IMR-90 (cell line): Measurements from ENCODE around the gene DPH2. TPM values are rescaled to one million over a fixed set of nuclear protein-coding genes. Genes with fewer than 3 reads are reported as not detected.

ENCODE experiments used
- ATAC-seq: fragments of 200-7000 bp; cut with Tn5 transposase; 2 replicates; pipeline ENCODE4 v1.9.1; 2020; ENCODE audit warnings: low read depth, mild to moderate bottlenecking, moderate library complexity
- BruUV-seq: library from RNA; stranded (reverse); fragments of 400-500 nt; replicated peaks from 2 replicates; lab custom pipeline; 2021; lab: Mats Ljungman, UMichigan
- CTCF ChIA-PET: fragments of 300-600 bp; formaldehyde crosslinking; extraction: SDS; loops from one replicate; lab custom pipeline; 2021; ENCODE audit warnings: antibody characterized with exemption; lab: Yijun Ruan, JAX
- POLR2A ChIA-PET: fragments of 300-600 bp; sonication (Branson Sonifier 250); formaldehyde crosslinking; loops from one replicate; lab custom pipeline; 2022; ENCODE audit warnings: antibody characterized with exemption; ENCODE audit not compliant: unreplicated experiment; lab: Charles Lee
- DNase-seq: peaks from one replicate; pipeline ENCODE4 v3.0.0; 2013
- H2AFZ ChIP-seq: replicated peaks from 2 replicates; pipeline ENCODE3; 2013; ENCODE audit warnings: low read length, mild to moderate bottlenecking; ENCODE audit not compliant: poor library complexity
- H2AK5ac ChIP-seq: 2 replicates; pipeline ENCODE4 v1.6.1; 2013; ENCODE audit warnings: low read depth, low read length, inconsistent platforms
- H2AK9ac ChIP-seq: replicated peaks from 2 replicates; pipeline ENCODE3; 2013; ENCODE audit warnings: mild to moderate bottlenecking, low read depth, low read length, moderate library complexity; ENCODE audit not compliant: poor library complexity
- H2BK120ac ChIP-seq: 2 replicates; pipeline ENCODE4 v1.6.1; 2013; ENCODE audit warnings: low read depth, low read length, inconsistent platforms
- H2BK15ac ChIP-seq: 3 replicates; pipeline ENCODE4 v1.6.1; 2013; ENCODE audit warnings: low read depth, low read length, inconsistent platforms
- H2BK20ac ChIP-seq: 2 replicates; pipeline ENCODE4 v1.6.1; 2013; ENCODE audit warnings: low read depth, mild to moderate bottlenecking, inconsistent platforms, low read length, moderate library complexity
- H2BK5ac ChIP-seq: 2 replicates; pipeline ENCODE4 v1.6.1; 2013; ENCODE audit warnings: mild to moderate bottlenecking, low read depth, low read length, inconsistent platforms; ENCODE audit not compliant: poor library complexity, severe bottlenecking
- H3K14ac ChIP-seq: replicated peaks from 2 replicates; pipeline ENCODE4 v1.6.1; 2013; ENCODE audit warnings: low read depth, low read length, inconsistent platforms
- H3K18ac ChIP-seq: 2 replicates; pipeline ENCODE4 v1.6.1; 2013; ENCODE audit warnings: low read depth, low read length, control low read depth
- H3K23ac ChIP-seq: 2 replicates; pipeline ENCODE4 v1.6.1; 2013; ENCODE audit warnings: low read depth, low read length, inconsistent platforms
- H3K27ac ChIP-seq: 2 replicates; pipeline ENCODE4 v1.5.1; 2013; ENCODE audit warnings: mild to moderate bottlenecking, control low read depth, low read length; ENCODE audit not compliant: insufficient read depth
- H3K27me3 ChIP-seq: 2 replicates; pipeline ENCODE4 v1.6.1; 2013; ENCODE audit warnings: low read length; ENCODE audit not compliant: control insufficient read depth, insufficient read depth
- H3K36me3 ChIP-seq: 2 replicates; pipeline ENCODE4 v1.6.1; 2013; ENCODE audit warnings: low read length, mixed read lengths; ENCODE audit not compliant: control insufficient read depth, insufficient read depth
- H3K4ac ChIP-seq: 2 replicates; pipeline ENCODE4 v1.6.1; 2013; ENCODE audit warnings: low read depth, low read length, inconsistent platforms
- H3K4me1 ChIP-seq: 2 replicates; pipeline ENCODE4 v1.6.1; 2013; ENCODE audit warnings: low read length, mixed read lengths; ENCODE audit not compliant: control insufficient read depth, insufficient read depth
- H3K4me2 ChIP-seq: 2 replicates; pipeline ENCODE4 v1.6.1; 2013; ENCODE audit warnings: low read depth, mild to moderate bottlenecking, control low read depth, low read length, moderate library complexity
- H3K4me3 ChIP-seq: 2 replicates; pipeline ENCODE4 v1.5.1; 2013; ENCODE audit warnings: low read depth, mild to moderate bottlenecking, control low read depth, low read length, moderate library complexity; ENCODE audit not compliant: insufficient read depth
- H3K56ac ChIP-seq: 2 replicates; pipeline ENCODE4 v1.6.1; 2013; ENCODE audit warnings: low read length, inconsistent platforms; ENCODE audit not compliant: insufficient read depth; ENCODE audit errors: extremely low read depth
- H3K79me1 ChIP-seq, 2 experiments: 2 replicates each; pipeline ENCODE4 v1.6.1; 2013; ENCODE audit warnings: low read length in 2 of 2, inconsistent platforms in 1 of 2, low read depth in 1 of 2
- H3K9ac ChIP-seq: 2 replicates; pipeline ENCODE4 v1.6.1; 2013; ENCODE audit warnings: low read depth, low read length, control low read depth
- H3K9me1 ChIP-seq: 2 replicates; pipeline ENCODE4 v1.6.1; 2013; ENCODE audit warnings: low read length, inconsistent platforms; ENCODE audit not compliant: insufficient read depth
- H3K9me3 ChIP-seq: 2 replicates; pipeline ENCODE4 v1.6.1; 2013; ENCODE audit warnings: low read length; ENCODE audit not compliant: control insufficient read depth, insufficient read depth
- H4K20me1 ChIP-seq: 2 replicates; pipeline ENCODE4 v1.6.1; 2013; ENCODE audit warnings: low read length, inconsistent platforms; ENCODE audit not compliant: insufficient read depth
- H4K5ac ChIP-seq: 2 replicates; pipeline ENCODE4 v1.6.1; 2013; ENCODE audit warnings: mild to moderate bottlenecking, low read depth, low read length, control low read depth
- H4K8ac ChIP-seq, 2 experiments: 2 replicates each; pipeline ENCODE4 v1.6.1; 2013; ENCODE audit warnings: low read depth in 2 of 2, low read length in 2 of 2, control low read depth in 1 of 2, inconsistent platforms in 1 of 2
- H4K91ac ChIP-seq: 2 replicates; pipeline ENCODE4 v1.6.1; 2013; ENCODE audit warnings: low read depth, low read length, inconsistent platforms; ENCODE audit not compliant: insufficient read depth
- CEBPB ChIP-seq: IDR thresholded peaks from 2 replicates; pipeline ENCODE4 v1.6.1; 2012; ENCODE audit warnings: low read depth, low read length, improper control_type of control experiment
- CTCF ChIP-seq: conservative IDR thresholded peaks from 2 replicates; pipeline ENCODE4 v1.5.1; 2012; ENCODE audit warnings: mild to moderate bottlenecking, low read depth, low read length, improper control_type of control experiment
- MXI1 ChIP-seq: IDR thresholded peaks from 2 replicates; pipeline ENCODE4 v1.6.1; 2012; ENCODE audit warnings: low read depth, mild to moderate bottlenecking, low read length, moderate library complexity, borderline replicate concordance
- RCOR1 ChIP-seq: IDR thresholded peaks from 2 replicates; pipeline ENCODE4 v1.6.1; 2012; ENCODE audit warnings: mild to moderate bottlenecking, low read length, improper control_type of control experiment; ENCODE audit not compliant: insufficient replicate concordance
- WGBS, 2 experiments: methylation state at CpG; one replicate each; pipeline versions ENCODE4 v1.1.5 to v1.1.7; 2013; ENCODE audit warnings: missing lambda C conversion rate in 2 of 2; ENCODE audit not compliant: insufficient read length in 1 of 2; ENCODE audit errors: extremely low coverage in 2 of 2; 5-methylcytosine and 5-hydroxymethylcytosine counted together
- dilution Hi-C: fragments of 300-500 bp; cut with HindIII; formaldehyde crosslinking; loops from one replicate; pipeline ENCODE4 v1.14.3; 2018; ENCODE audit warnings: low sequenced_read_pairs; ENCODE audit not compliant: unreplicated experiment
- in situ Hi-C: fragments of 300-500 bp; cut with MboI; formaldehyde crosslinking; loops from 3 replicates; pipeline ENCODE4 v1.14.3; 2019; ENCODE audit warnings: low sequenced_read_pairs, inconsistent platforms, mixed read lengths
- intact Hi-C: fragments of 100-400 bp; cut with micrococcal nuclease; formaldehyde crosslinking; loops from 2 replicates; pipeline ENCODE4 v1.10.0; 2022
- polyA plus RNA-seq, 3 experiments: library from polyadenylated mRNA; depleted of rRNA; stranded (reverse); fragments of >200 nt; gene quantifications; 2 replicates each; pipeline ENCODE4 v1.2.3, GENCODE V29; 2012; ENCODE audit warnings: low replicate concordance in 1 of 3
- total RNA-seq: library from RNA; depleted of rRNA; stranded (reverse); fragments of >200 nt; gene quantifications from 2 replicates; pipeline ENCODE4 v1.2.3, GENCODE V29; 2012
- TF ChIP-seq, protein P1 (sequence below): fragments of 150-350 bp; IDR thresholded peaks from 2 replicates; pipeline ENCODE4 v1.6.1; 2016; ENCODE audit warnings: low read depth, mild to moderate bottlenecking, low read length, moderate library complexity, borderline replicate concordance

The DPH2 gene
- total and polyA plus RNA-seq, 2 of the 4 experiments (the other 2 are of a cell fraction): 21.0 to 32.2 TPM

DNA sequence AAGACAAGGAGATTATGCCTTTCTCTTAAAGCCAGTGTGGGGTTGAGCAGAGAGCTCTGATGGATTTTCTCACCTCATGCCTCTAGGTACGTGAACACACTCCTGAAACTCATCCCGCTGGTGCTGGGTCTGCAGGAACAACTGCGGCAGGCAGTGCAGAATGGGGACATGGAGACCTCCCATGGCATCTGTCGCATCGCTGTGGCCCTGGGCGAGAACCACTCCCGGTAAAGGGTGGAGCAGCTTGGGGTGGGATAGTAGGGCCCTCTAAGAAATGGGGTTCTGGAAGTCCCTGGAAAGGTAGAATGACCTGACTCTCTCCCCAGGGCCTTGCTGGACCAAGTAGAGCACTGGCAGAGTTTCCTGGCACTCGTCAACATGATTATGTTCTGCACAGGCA, 13.6 kb upstream of the DPH2 start:
- no TSS peak for BruUV-seq
- ChIA-PET CTCF (no interaction called here), POLR2A (no interaction called here)
- Histone ChIP-seq H3K27me3 (no peaks in the 10 kb centered on the region), H2AK9ac (no peak overlapping the region), H3K23ac (no peak overlapping the region), H3K4ac (no peak overlapping the region), H2BK20ac (no peak overlapping the region), H3K56ac (no peak overlapping the region), H3K4me1 (no peaks in the 10 kb centered on the region), H2BK5ac (no peak overlapping the region), H3K4me3 (no peak overlapping the region), H2BK15ac (no peak overlapping the region), H4K5ac (no peak overlapping the region), H4K8ac (no peak overlapping the region), H2AK5ac (no peak overlapping the region), H3K14ac (no peak overlapping the region), H4K91ac (no peak overlapping the region), H3K27ac (no peak overlapping the region), H3K9ac (no peak overlapping the region), H2AFZ (no peak overlapping the region), H3K18ac (no peak overlapping the region), H2BK120ac (no peak overlapping the region), H4K20me1 (peaks cover 21% of the 10 kb centered on the region), H3K79me1 (peaks cover 17 to 20% of the 10 kb centered on the region in 2 experiments), H3K9me3 (no peaks in the 10 kb centered on the region), H3K36me3 (peaks cover 30% of the 10 kb centered on the region), H3K9me1 (peaks cover 10% of the 10 kb centered on the region; the same call in 1 of the 2 replicates), H3K4me2 (no peak overlapping the region)
- TF ChIP-seq, protein P1, sequence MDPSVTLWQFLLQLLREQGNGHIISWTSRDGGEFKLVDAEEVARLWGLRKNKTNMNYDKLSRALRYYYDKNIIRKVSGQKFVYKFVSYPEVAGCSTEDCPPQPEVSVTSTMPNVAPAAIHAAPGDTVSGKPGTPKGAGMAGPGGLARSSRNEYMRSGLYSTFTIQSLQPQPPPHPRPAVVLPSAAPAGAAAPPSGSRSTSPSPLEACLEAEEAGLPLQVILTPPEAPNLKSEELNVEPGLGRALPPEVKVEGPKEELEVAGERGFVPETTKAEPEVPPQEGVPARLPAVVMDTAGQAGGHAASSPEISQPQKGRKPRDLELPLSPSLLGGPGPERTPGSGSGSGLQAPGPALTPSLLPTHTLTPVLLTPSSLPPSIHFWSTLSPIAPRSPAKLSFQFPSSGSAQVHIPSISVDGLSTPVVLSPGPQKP: no peak
- TF ChIP-seq CEBPB (no peak), RCOR1 (no peak), CTCF (no peak), MXI1 (no peak)
- intact Hi-C loops: no loop called here
- in situ Hi-C loops: loop anchor here (25.0 kb wide), 1 partner anchor 419 kb away; the partner anchor contains the start of gene PTPRF
- no peak for DNase-seq
- ATAC-seq: no peak
- dilution Hi-C loops: no loop called here
- 95% methylated on average over 4 of the region's 8 CpGs; no CpG with 5 or more reads in 1 of the 2 experiments for WGBS, 2 experiments
